Measurements from ENCODE around the gene PTPRJ. TPM values are rescaled to one million over a fixed set of nuclear protein-coding genes. Genes with fewer than 3 reads are reported as not detected.
"Not testable (repeated sequence)": the region's sequence is repeated elsewhere in the genome, so short reads cannot be mapped to it uniquely, and the experiment has no call there.

The PTPRJ gene
- 16.5 and 19.9 TPM in 2 replicates for total RNA-seq (2014; rRNA removed; shearing (Covaris generic))

DNA sequence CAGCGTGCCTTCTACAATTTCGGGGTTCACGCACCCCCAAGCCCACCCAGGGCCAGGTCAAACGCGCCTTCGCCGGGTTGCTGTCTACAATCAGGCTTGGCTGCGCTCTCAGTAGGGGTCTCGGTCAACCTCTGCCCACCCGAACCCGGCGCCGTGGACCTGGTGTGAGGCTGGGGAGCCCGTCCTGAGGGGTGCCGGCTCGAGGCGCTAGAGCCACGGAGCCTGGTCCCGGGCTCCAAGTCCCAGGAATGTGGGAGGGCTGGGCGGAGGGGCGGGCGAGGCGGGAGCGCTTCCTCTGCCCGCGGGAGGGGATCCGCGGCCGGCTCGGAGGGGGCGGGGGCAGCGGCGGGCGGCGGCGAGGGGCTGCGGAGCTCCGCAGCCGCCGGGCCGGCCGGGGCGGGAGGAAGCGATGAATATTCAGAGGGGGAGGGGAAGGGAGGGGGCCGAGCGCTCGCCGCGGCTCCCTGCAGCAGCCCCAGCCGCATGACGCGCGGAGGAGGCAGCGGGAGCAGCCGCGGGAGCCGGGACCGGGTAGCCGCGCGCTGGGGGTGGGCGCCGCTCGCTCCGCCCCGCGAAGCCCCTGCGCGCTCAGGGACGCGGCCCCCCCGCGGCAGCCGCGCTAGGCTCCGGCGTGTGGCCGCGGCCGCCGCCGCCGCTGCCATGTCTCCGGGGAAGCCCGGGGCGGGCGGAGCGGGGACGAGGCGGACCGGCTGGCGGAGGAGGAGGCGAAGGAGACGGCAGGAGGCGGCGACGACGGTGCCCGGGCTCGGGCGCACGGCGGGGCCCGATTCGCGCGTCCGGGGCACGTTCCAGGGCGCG, at the start of gene PTPRJ:
Gene PTPRJ, plus strand, starts transcription at position 472 of the 819 bp plus-strand sequence. CDS start 354 bp downstream, outside the sequence.
- DNase-seq (ENCODE audit: low spot score), result no peak

DNA sequence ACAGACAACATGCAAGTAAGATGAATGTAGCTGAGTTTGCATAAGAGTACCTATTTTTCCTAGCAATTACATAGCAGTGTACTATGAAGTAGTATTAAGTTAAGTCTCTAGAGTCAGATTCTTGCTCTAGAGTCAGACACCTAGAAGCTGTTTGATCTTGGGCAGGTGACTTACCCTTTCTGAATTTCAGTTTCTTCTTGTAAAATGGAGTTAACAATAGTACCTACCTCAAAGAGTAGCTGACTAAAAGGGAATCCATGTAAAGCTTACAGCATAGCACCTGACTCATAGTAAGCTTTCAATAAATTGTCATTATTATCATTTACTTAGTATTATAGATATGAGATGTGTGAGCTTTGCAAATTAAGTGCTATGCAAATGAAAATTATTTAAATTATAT, 47.8 kb upstream of the PTPRJ start:
- no peak for DNase-seq (ENCODE audit: low spot score)

DNA sequence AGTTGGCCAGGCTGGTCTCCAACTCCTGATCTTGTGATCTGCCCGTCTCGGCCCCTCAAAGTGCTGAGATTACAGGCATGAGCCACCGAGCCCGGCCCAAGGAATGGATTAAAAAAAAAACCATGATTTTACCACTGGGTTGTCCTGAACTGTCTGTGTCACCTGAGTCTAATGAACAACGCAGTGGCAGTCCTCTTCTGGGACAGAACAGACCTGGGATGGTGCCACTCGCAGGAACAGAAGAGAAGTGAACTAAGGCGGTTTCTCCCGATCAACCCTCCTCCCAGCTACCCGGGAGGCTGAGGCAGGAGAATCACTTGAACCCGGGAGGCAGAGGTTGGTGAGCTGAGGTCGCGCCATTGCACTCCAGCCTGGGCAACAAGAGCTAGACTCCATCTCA, 46.6 kb upstream of the PTPRJ start:
- not testable (repeated sequence) for DNase-seq (ENCODE audit: low spot score)

DNA sequence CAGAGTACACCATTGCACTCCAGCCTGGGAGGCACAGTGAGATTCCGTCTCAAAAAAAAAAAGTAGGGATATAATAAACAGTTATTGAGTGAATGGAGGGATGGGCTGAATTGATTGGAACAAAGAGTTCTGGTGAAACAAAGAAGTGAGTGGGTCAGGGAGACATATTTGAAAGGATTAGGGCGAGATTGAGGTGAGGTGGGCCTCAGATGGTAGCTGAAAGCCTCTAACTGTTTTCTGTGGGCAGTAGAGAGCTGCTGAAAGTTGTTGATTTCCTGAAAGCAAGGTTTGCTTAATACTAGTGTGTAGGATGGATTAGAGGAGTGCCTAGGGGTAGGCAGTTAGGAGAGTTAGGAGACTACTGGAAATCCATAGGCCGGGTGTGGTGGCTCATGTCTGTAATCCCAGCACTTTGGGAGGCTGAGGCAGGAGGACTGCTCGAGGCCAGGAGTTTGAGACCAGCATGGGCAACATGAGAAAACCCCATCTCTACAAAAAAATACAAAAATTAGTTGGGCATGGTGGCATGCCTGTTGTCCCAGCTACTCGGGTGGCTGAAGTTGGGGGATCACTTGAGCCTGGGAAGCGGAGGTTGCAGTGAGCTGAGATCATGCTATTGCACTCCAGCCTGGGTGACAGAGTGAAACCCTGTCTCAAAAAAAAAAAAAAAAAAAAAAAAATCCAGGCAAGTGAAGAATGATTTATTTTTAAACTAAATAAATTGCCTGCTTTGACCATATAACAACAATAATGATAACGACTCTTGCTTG, 41.4 kb upstream of the PTPRJ start:
- DNase-seq (ENCODE audit: low spot score), result no peak

DNA sequence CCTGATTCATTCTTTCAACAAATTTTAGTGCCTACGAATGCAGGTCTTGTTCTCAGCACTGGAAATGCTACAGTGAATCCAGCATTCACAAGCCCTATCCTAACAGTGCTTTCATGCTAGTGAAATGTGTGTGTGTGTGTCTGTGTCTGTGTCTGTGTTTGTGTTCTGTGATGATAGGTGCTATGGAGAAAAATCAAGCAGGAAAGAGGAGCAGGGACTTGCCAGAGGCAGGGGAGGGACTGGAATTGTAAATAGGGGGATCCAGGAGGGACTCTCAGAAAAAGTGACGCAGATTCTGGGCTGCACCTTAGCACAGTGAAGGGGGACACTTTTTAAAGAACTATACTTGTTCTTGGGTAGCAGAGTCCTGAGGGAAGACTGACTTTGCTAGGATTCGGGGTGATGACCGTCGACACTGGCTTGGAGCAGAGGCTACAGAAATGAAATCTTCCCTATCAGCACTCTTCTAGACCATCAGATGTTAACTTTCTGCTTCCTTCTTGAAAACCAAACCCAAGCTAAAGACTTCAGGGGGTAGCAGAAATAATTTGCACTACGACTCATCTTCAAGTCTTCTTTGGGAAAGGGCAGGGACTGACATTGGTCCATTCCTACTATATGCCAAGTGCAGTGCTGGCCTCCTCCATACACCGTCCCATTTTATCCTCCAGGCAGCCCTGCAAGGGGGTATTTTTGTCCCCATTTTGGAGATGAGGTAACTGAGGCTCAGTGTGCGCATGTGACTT, 39.3 kb upstream of the PTPRJ start:
- DNase-seq (ENCODE audit: low spot score), result no peak

DNA sequence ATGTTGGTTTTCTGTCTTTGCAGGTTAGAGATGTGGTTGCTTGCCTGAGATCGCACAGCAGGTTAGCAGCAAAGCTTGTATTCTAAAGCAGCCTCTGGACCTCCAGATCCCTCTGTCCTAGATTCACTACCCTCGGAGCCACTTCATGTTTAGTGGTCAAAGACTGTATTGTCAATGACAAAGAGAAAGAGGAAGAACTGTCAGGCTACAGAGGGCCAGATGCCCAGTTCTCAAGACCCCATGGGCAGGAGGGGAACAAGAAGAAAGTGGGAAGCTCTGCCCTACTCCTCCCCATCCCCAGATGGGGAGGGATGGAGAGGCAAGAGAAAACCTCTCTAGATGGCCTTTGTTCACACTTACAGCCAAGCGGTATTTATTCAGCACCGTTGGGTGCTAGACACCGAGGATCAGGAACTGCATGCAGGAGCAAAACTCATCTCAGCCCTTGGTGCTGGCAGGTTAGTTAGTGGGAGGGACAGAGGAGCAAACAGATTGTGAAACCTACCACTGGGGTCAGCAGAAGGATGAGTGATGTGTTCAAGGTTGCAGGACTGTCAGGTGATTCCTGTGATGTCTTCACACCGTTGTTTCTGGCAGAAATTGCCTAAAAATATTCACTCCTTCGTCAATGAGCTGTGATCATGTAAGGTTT, 38.3 kb upstream of the PTPRJ start:
- DNase-seq (ENCODE audit: low spot score), result no peak

DNA sequence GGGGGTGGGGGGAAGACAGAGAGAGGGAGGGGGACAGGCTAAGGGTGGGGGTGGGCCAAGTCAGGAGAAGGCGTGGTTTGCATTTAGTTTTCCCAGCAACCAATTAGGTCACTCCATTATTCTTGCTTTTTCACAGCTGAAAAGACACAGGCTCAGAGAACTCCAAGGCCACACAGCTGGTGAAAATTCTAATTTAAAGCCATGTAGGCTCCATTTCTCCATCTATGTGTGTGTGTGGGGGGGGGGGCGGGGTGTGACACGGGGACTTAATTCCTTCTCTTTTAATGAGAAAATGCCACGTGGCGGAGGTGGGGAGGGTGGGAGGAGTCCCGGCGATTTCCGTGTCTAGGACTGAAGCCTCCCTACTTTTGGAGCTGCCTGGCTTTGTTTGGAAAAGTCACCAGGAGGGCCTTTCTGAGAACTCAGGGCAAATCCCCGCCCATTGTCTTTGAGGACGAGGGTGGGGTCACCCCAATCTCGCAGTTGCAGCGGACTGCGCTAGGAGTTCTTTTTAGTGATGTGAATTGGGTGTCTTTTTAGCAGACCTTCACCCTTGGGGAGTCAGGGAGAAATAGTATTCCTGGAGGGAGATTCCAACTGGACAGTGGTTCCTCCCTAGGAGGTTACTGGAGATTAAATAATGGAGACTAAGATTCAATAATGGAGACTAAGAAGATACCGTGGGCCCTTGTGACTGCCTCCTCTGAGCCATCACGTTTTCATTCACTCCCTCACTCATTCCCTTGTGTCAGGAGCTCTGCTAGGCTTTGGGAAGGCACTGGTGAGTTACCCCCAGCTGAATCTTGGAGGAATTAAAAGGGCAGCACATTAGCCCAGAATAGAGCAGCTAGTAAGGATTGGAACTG, 36.4 kb upstream of the PTPRJ start:
- peak; percentile 51 for DNase-seq (ENCODE audit: low spot score)

DNA sequence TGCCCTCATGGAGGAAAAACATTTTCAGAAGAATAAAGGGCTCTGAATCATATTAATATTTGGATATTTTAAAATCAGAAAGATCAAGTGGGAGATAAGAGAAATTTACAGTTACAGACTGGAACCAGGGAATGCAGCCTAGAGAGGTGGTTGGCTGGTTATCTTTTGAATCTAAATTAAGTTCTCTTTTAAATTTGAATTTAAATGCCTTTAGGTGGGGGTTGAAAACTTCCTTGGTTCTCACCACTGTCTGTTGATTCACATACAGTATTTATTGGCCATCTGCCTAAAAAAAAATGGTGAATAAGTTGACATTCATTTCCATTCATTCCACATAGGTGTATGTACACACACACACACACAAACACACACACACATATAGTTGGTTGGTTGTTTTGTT, 35.7 kb upstream of the PTPRJ start:
- no peak for DNase-seq (ENCODE audit: low spot score)

DNA sequence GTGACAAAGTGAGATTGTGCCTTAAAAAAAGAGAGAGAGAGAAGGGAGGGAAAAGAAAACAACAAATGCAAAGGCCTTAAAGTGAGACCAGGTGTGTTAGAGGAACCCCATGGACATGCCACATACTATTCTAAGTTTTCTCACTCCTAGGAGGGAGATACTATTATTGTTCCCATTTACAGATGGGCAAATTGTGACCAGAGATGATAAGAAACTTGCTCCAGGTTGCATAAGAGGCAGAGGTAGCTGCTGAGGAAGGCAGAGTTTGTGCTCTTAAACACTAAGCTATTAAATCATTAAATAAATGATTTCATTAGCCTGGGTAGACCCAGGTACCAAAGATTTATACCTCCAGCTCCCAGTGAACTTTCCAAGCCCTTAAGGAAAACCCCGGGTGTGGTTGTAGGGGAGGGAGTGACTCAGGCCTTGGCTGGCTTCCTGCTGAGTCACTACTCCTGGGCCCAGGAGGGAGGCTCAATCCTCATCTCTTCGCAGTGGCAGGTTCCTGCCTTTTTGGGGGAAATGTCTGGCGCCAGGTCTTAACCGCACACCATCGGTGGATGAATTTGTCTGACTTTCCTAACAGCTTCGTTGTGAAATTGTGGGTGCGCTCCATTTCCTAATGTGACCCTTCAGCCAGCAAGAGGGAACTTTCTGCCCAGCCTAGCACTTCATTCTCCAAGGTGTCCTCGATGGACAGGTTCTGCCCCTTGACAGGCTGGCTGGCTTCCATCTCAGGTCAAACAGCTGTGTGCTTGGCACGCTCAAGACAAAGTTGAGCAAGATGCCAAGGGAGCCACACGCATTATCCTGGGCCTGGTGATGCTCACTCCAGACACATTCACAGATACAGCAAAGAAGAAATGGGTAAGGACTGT, 33.4 kb upstream of the PTPRJ start:
- DNase-seq (ENCODE audit: low spot score), result peak; percentile 97

DNA sequence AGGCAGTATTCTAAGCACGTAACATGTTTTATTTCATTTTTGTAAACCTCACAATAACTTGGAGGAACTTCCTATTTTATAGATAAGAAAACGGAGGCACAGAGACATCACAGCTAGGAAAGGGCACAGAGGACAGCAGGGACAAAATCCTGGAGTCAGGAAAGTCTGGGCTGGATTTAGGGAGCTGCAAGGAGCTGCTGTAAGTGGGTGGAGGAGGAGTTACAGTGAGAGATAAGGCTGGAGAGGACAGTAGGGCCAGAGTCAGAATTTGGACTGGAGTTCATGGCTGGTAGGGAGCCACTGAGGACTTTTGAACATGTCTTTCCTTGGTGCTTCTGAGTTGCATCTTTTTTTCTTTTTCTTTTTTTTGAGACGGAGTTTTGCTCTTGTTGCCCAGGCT, 32.2 kb upstream of the PTPRJ start:
- peak; percentile 63 for DNase-seq (ENCODE audit: low spot score)

DNA sequence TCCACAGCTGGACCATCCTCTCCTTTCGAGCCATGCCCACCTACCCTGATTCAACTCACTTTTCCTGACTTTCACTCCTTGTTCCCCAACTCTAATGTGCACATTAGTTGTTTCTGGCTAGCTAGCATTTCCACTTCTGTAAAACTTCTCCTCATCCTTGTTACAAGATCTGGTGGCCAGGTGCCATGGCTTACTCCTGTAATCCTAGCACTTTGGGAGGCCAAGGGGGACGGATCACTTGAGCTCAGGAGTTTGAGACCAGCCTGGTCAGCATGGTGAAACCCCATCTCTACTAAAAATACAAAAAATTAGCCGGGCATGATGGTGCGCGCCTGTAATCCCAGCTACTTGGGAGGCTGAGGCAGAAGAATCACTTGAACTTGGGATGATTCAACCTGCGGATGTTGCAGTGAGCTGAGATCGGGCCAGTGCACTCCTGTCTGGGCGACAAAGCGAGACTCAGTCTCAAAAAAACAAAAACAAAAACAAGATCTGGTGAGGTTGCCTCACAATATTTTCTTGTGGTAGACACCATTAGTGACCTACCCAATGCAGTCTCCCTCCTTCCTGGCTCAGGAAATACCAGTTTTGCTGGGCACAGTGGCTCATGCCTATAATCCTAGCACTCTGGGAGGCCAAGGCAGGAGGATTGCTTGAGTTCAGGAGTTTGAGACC, 31.2 kb upstream of the PTPRJ start:
- DNase-seq (ENCODE audit: low spot score), result not testable (repeated sequence)

DNA sequence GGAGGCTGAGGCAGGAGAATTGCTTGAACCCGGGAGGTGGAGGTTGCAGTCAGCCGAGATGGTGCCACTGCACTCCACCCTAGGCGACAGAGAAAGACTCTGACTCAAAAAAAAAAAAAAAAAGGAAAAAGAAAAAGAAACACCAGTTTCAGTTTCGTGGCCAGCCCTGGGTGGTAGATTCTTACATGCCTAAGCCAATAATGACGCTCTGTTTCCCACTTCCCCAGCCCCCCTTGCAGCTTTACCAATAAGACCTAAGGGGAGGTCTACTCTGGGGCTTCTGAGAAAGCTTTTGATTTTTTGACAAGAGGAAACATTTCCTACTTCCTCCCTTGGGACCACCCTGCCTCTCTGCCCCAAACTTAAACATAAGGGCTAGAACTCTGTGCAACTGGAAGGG, 30.0 kb upstream of the PTPRJ start:
- DNase-seq (ENCODE audit: low spot score), result no peak

DNA sequence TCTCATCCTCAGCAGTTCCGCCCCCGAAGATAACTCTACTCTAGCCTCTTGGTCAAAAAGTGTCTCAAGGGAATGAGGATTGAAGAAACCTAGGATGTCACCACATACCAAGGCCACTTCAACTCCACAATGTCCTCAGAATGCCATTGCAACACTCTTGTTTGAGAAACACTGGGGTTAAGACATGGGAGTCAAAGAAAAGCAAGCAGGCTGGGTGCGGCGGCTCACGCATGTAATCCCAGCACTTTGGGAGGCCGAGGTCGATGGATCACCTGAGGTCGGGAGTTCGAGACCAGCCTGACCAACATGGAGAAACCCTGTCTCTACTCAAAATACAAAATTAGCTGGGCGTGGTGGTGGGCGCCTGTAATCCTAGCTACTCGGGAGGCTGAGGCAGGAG, 28.9 kb upstream of the PTPRJ start:
- not testable (repeated sequence) for DNase-seq (ENCODE audit: low spot score)

DNA sequence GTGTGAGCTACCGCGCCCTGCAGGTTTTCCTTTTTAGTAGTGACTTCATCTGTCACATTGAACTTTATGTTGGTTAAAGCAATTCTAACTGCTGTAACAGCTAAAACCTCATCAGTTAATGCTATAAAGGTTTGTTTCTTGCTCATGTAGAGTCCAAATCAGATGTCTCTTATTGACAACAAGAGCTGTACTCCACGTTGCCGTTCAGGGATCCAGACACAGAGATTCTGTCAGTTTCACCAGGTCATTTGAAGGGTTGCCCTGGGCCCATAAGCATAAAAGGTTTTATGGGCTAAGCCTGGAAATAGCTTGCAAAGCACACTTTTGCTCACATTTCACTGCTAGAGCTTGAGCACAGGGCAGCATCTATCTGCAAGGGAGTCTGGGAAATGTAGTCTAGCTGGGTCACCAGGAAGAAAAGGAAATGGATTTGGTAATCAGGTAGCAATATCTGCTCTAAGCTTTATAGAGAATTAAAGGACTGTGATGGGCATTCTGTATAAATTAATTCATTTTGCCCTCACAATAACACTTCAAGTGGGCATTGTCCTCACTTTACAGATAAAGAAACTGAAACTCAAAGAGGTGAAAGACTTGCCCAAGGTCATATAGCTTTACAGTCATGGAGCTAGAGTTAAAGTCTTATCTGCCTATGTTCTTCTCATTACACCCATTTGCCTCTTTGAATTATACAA, 25.2 kb upstream of the PTPRJ start:
- DNase-seq (ENCODE audit: low spot score), result no peak

DNA sequence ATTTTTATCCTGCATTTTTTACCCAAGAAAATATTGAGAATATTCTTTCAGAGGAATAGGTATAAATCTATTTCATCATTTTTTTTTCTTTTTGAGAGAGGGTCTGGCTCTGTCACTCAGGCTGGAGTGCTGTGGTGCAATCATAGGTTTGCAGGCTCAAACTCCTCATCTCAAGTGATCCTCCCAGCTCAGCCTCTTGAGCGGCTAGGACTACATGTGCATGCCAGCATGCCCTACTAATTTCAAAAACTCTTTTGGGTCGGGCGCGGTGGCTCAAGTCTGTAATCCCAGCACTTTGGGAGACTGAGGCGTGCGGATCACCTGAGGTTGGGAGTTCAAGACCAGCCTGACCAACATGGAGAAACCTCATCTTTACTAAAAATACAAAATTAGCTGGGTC, 20.3 kb upstream of the PTPRJ start:
- DNase-seq (ENCODE audit: low spot score), result no peak

DNA sequence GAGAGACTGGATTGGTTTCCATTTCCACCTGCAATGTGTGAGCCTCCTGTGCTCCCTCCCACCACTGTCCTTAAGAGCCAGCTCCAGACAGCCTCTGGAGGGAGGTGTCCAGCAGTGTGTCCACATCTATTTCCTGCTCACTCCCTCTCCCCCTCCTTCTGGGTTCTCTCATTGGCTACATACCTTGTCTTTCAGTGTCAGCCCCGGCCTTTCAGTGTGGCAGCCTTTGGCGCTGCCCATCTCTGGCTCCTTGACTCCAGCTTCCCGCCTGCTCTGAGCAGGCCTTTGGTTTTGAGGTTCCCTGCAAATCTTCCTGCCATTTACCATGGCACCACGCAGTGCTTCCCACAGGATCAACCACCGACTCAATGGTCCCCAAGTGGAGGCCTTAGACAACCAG, 19.0 kb upstream of the PTPRJ start:
- peak; percentile 33 for DNase-seq (ENCODE audit: low spot score)

DNA sequence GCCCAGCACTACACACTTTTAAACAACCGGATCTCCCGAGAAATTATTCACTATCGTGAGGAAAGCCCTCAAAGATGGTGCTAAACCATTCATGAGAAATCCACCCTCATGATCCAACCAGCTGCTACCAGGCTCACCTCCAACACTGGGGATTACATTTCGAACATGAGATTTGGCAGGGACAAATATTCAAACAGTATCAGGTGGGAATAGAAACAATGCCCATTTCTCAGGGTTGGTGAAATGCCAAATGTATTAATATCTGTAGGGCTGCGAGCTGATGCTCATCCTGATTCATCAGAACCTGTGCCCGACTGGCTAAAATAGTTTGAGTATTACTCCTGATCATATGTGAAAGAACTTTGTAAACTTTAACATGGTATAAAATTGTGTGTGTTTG, 15.8 kb upstream of the PTPRJ start:
- no peak for DNase-seq (ENCODE audit: low spot score)

All from H4 (cell line).